HG02938 (cell line): ENCODE data around the gene NFATC3.
A peak's percentile ranks its signal among the peaks of the same experiment; 100 is the strongest.
"Not testable (repeated sequence)": the region's sequence is repeated elsewhere in the genome, so short reads cannot be mapped to it uniquely, and the experiment has no call there.

Source experiments
- ATAC-seq: cut with Tn5 transposase; IDR thresholded peaks from one replicate; pipeline ENCODE4 v1.9.1; 2021; ENCODE audit warnings: mild to moderate bottlenecking, moderate library complexity; ENCODE audit not compliant: unreplicated experiment

The NFATC3 gene

GRCh38 chr16:68115851-68116250 lies 30.7 kb downstream of the NFATC3 start:
- no peak for ATAC-seq

- no peak for ATAC-seq
Observed at GRCh38 chr16:68116256-68116867, 31.2 kb downstream of the NFATC3 start.

- ATAC-seq = no peak
Observed at GRCh38 chr16:68117884-68118283, 32.7 kb downstream of the NFATC3 start.

- not testable (repeated sequence) for ATAC-seq
Observed at GRCh38 chr16:68118954-68119353, 33.8 kb downstream of the NFATC3 start.

GRCh38 chr16:68120496-68120895 lies 35.3 kb downstream of the NFATC3 start:
- not testable (repeated sequence) for ATAC-seq

- peak; percentile 54 for ATAC-seq
Observed at GRCh38 chr16:68126395-68126794, 41.2 kb downstream of the NFATC3 start.

GRCh38 chr16:68128577-68129305 lies 43.6 kb downstream of the NFATC3 start:
- no peak for ATAC-seq

- ATAC-seq = no peak
Observed at GRCh38 chr16:68130520-68130919, 45.4 kb downstream of the NFATC3 start.

- no peak for ATAC-seq
Observed at GRCh38 chr16:68131813-68132706, 46.9 kb downstream of the NFATC3 start.

GRCh38 chr16:68133000-68133399 lies 47.8 kb downstream of the NFATC3 start:
- ATAC-seq = not testable (repeated sequence)

- no peak for ATAC-seq
Observed at GRCh38 chr16:68134644-68135043, 49.5 kb downstream of the NFATC3 start.

GRCh38 chr16:68136515-68136914 lies 51.3 kb downstream of the NFATC3 start:
- no peak for ATAC-seq

GRCh38 chr16:68144008-68144407 lies 58.8 kb downstream of the NFATC3 start:
- no peak for ATAC-seq

GRCh38 chr16:68146585-68146984 lies 61.4 kb downstream of the NFATC3 start:
- no peak for ATAC-seq

GRCh38 chr16:68147444-68147843 lies 62.3 kb downstream of the NFATC3 start:
- no peak for ATAC-seq

- ATAC-seq = no peak
Observed at GRCh38 chr16:68149596-68149995, 64.4 kb downstream of the NFATC3 start.

- no peak for ATAC-seq
Observed at GRCh38 chr16:68155425-68155824, 70.3 kb downstream of the NFATC3 start.

GRCh38 chr16:68162413-68162812 lies 77.2 kb downstream of the NFATC3 start:
- no peak for ATAC-seq

GRCh38 chr16:68163275-68163674 lies 78.1 kb downstream of the NFATC3 start:
- ATAC-seq = not testable (repeated sequence)

GRCh38 chr16:68166264-68166663 lies 81.1 kb downstream of the NFATC3 start:
- no peak for ATAC-seq

- ATAC-seq = no peak
Observed at GRCh38 chr16:68179196-68179795, 94.1 kb downstream of the NFATC3 start.
